Suprapubic skin (tissue), 3 donors: ENCODE data around the gene ZCCHC24.

ENCODE experiments used
- CTCF ChIP-seq, 2 donors: fragments of 200-600 bp in 1 of 2; fragments of 450-650 bp in 1 of 2; sonication (generic) in 1 of 2; IDR thresholded peaks; one replicate each; pipeline ENCODE4 v1.5.1; 2016 to 2019; ENCODE audit warnings: antibody characterized with exemption in 2 of 2, mild to moderate bottlenecking in 1 of 2, moderate library complexity in 1 of 2
- POLR2A ChIP-seq, 2 donors: fragments of 450-650 bp; IDR thresholded peaks; one replicate each; pipeline ENCODE4 v1.6.1; 2017; ENCODE audit warnings: antibody characterized with exemption in 2 of 2, mild to moderate bottlenecking in 2 of 2, moderate library complexity in 2 of 2

GRCh38 chr10:79427965-79428364 is 17.5 kb downstream of the ZCCHC24 start:
- TF ChIP-seq CTCF (IDR thresholded peaks at IDR 0.05) (no peak), POLR2A (IDR thresholded peaks at IDR 0.05) (no peak)
